HepG2 (cell line): Measurements from ENCODE around the gene PDE9A. TPM values are rescaled to one million over a fixed set of nuclear protein-coding genes. Genes with fewer than 3 reads are reported as not detected.

ENCODE experiments used
- AHDC1 ChIP-seq: sonication (generic); formaldehyde crosslinking; IDR thresholded peaks from 2 replicates; pipeline ENCODE4 v1.5.1; 2020; ENCODE audit warnings: mild to moderate bottlenecking, missing genetic modification reagents, borderline replicate concordance
- CREM ChIP-seq, 2 experiments: sonication (generic) in 1 of 2; formaldehyde crosslinking in 1 of 2; IDR thresholded peaks; 2 replicates each; pipeline versions ENCODE4 v1.4.0 to v1.6.1; 2016 to 2020; ENCODE audit warnings: antibody characterized with exemption in 1 of 2, mild to moderate bottlenecking in 1 of 2, missing genetic modification reagents in 1 of 2
- HMG20B ChIP-seq: conservative IDR thresholded peaks from 2 replicates; pipeline ENCODE4 v1.6.1; 2016; ENCODE audit warnings: missing genetic modification reagents, missing compliant biosample characterization
- HMGXB3 ChIP-seq: sonication (generic); formaldehyde crosslinking; IDR thresholded peaks from 2 replicates; pipeline ENCODE4 v1.4.0; 2020; ENCODE audit warnings: missing genetic modification reagents, borderline replicate concordance
- KLF9 ChIP-seq: IDR thresholded peaks from 2 replicates; pipeline ENCODE4 v1.6.1; 2016; ENCODE audit warnings: low read depth
- NR2F6 ChIP-seq, 2 experiments: IDR thresholded peaks; 2 replicates each; pipeline ENCODE4 v1.6.1; 2016; ENCODE audit warnings: antibody characterized with exemption in 1 of 2, mild to moderate bottlenecking in 1 of 2
- POLR2A ChIP-seq, 2 experiments: IDR thresholded peaks; 2 replicates each; pipeline ENCODE4 v1.6.1; 2011; ENCODE audit warnings: low read depth in 2 of 2, low read length in 2 of 2, mild to moderate bottlenecking in 1 of 2, moderate library complexity in 1 of 2; ENCODE audit not compliant: insufficient read depth in 1 of 2
- TEAD3 ChIP-seq: optimal IDR thresholded peaks from 2 replicates; pipeline ENCODE3; 2016; ENCODE audit warnings: borderline replicate concordance
- ZBTB34 ChIP-seq: sonication (generic); formaldehyde crosslinking; IDR thresholded peaks from 2 replicates; pipeline ENCODE4 v1.8.0; 2022; ENCODE audit warnings: mild to moderate bottlenecking, missing genetic modification reagents
- ZNF121 ChIP-seq: sonication (generic); formaldehyde crosslinking; IDR thresholded peaks from 2 replicates; pipeline ENCODE4 v1.5.0; 2020; ENCODE audit warnings: mild to moderate bottlenecking, missing genetic modification reagents
- ZNF335 ChIP-seq: sonication (generic); formaldehyde crosslinking; IDR thresholded peaks from 2 replicates; pipeline ENCODE4 v1.4.0; 2020; ENCODE audit warnings: missing genetic modification reagents
- ZNF703 ChIP-seq: sonication (generic); formaldehyde crosslinking; IDR thresholded peaks from 2 replicates; pipeline ENCODE4 v1.5.1; 2020; ENCODE audit warnings: missing genetic modification reagents, mild to moderate bottlenecking, moderate library complexity, borderline replicate concordance
- ZNF768 ChIP-seq: sonication (generic); formaldehyde crosslinking; IDR thresholded peaks from 2 replicates; pipeline ENCODE4 v1.4.0; 2020; ENCODE audit warnings: missing genetic modification reagents
- ZSCAN22 ChIP-seq: sonication (generic); formaldehyde crosslinking; IDR thresholded peaks from 2 replicates; pipeline ENCODE4 v1.4.0; 2020; ENCODE audit warnings: mild to moderate bottlenecking, missing genetic modification reagents
- polyA plus RNA-seq, 8 experiments: library from polyadenylated mRNA; depleted of rRNA in 3 of 8; stranded (reverse) in 7 of 8; unstranded in 1 of 8; fragments of >200 nt; fragmentation: Illumina TruSeq in 4 of 8; extraction: Trizol in 4 of 8; gene quantifications; 2 replicates each; pipeline versions ENCODE4 v1.2.1 to v1.2.3, GENCODE V29; 2011 to 2016; ENCODE audit warnings: low read depth in 4 of 8, missing spikeins in 1 of 8, mixed read lengths in 1 of 8; ENCODE audit not compliant: insufficient read depth in 1 of 8
- total RNA-seq, 5 experiments: library from RNA; depleted of rRNA; stranded (reverse); fragments of >200 nt; fragmentation: Illumina TruSeq; extraction: Trizol; gene quantifications; 2 replicates each; pipeline ENCODE4 v1.2.3, GENCODE V29; 2016; ENCODE audit warnings: low read depth in 1 of 5
- TF ChIP-seq, protein P1 (sequence below): sonication (generic); formaldehyde crosslinking; IDR thresholded peaks from 2 replicates; pipeline ENCODE4; 2020; ENCODE audit warnings: missing genetic modification reagents, mild to moderate bottlenecking, borderline replicate concordance

PDE9A gene
- total and polyA plus RNA-seq, 2 of the 13 experiments (the other 11 are each of a cell fraction or from before 2014, with no cell fraction given), result 4.6 to 19.7 TPM

DNA sequence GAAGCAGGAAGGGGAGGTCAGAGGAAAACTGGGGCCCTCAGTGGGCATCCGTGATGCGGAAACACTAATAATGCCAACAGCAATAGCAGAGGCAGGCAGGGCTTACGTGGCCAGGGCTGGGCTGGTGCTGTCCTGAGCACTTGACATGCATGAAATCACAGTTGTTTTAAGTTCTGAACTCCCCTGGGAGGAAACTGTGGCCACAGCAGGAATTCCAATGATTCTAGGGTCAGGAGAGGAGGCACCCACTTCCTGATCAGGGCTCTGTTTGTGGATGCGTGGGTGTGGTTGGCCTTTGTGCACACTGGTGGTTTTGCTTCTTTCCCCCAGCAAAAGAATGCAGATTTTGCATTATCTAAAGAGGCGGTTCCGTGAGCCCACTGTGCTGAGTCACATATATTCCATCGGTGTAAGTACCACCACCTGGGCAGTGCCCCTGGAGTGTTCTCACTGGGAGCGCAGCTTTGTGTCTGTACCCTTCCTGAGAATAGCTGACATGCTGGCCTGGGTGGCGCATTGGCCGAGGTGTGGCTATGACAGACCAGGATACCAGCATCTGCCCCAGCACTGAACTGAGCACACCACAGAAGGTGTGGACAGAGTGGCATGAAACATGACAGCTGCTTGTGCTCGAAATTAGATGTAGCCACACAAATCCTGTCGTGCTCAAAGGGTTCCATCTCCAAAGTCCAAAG, 71.0 kb downstream of the PDE9A start (continued):
- TF ChIP-seq HMGXB3 (CRISPR knock-in tag) (no peak), KLF9 (CRISPR knock-in tag) (no peak), AHDC1 (CRISPR knock-in tag) (no peak), CREM (IDR thresholded peaks at IDR 0.05) (peak; percentile 32; the same call in 1 of the 2 replicates), CREM (CRISPR knock-in tag; IDR thresholded peaks at IDR 0.05) (no peak), TEAD3 (CRISPR knock-in tag) (peak; percentile 84), POLR2A (IDR thresholded peaks at IDR 0.05; ENCODE audit: insufficient read depth in 1 of 2, low read depth in 2 of 2, low read length in 2 of 2) (no peak), ZSCAN22 (no peak), ZNF335 (no peak), HMG20B (CRISPR knock-in tag) (peak; percentile 68; the same call in 1 of the 2 replicates), ZNF703 (CRISPR knock-in tag) (no peak), ZNF121 (no peak), ZNF768 (CRISPR knock-in tag) (no peak), NR2F6 (IDR thresholded peaks at IDR 0.05) (peak; percentile 71), NR2F6 (CRISPR knock-in tag; IDR thresholded peaks at IDR 0.05) (peak; percentile 77), ZBTB34 (CRISPR knock-in tag) (no peak)
- TF ChIP-seq, protein P1, sequence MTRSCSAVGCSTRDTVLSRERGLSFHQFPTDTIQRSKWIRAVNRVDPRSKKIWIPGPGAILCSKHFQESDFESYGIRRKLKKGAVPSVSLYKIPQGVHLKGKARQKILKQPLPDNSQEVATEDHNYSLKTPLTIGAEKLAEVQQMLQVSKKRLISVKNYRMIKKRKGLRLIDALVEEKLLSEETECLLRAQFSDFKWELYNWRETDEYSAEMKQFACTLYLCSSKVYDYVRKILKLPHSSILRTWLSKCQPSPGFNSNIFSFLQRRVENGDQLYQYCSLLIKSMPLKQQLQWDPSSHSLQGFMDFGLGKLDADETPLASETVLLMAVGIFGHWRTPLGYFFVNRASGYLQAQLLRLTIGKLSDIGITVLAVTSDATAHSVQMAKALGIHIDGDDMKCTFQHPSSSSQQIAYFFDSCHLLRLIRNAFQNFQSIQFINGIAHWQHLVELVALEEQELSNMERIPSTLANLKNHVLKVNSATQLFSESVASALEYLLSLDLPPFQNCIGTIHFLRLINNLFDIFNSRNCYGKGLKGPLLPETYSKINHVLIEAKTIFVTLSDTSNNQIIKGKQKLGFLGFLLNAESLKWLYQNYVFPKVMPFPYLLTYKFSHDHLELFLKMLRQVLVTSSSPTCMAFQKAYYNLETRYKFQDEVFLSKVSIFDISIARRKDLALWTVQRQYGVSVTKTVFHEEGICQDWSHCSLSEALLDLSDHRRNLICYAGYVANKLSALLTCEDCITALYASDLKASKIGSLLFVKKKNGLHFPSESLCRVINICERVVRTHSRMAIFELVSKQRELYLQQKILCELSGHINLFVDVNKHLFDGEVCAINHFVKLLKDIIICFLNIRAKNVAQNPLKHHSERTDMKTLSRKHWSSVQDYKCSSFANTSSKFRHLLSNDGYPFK (CRISPR knock-in tag), result no peak
